ENCODE measurements around the gene PRKD2. TPM values are rescaled to one million over a fixed set of nuclear protein-coding genes. Genes with fewer than 3 reads are reported as not detected.

PRKD2 gene
- total and polyA plus RNA-seq, 2 experiments from 2014 or later: 24.7 to 25.5 TPM

DNA sequence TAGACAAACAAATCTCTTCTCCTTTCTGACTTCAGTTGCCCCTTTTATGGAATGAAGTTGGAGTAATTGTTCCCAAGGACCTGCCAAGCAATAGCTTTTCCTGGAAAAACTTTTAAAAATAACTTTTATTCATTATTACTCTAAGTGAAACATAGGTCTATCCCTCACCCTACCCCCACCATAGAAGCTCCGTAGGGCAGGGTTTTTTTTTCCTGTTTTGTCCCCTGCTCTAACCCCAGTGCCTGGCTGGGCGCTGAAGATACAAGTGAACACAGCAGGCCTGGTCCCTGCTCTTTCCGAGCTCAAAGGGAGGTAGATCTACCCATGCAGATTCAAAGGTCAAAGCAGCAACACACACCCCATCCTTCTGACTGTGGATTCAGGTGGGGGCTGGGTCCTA is 72.2 kb downstream of the PRKD2 start:
- peaks cover 9% of the 10 kb centered on the region for H3K27me3 ChIP-seq
- TF ChIP-seq, protein P1, sequence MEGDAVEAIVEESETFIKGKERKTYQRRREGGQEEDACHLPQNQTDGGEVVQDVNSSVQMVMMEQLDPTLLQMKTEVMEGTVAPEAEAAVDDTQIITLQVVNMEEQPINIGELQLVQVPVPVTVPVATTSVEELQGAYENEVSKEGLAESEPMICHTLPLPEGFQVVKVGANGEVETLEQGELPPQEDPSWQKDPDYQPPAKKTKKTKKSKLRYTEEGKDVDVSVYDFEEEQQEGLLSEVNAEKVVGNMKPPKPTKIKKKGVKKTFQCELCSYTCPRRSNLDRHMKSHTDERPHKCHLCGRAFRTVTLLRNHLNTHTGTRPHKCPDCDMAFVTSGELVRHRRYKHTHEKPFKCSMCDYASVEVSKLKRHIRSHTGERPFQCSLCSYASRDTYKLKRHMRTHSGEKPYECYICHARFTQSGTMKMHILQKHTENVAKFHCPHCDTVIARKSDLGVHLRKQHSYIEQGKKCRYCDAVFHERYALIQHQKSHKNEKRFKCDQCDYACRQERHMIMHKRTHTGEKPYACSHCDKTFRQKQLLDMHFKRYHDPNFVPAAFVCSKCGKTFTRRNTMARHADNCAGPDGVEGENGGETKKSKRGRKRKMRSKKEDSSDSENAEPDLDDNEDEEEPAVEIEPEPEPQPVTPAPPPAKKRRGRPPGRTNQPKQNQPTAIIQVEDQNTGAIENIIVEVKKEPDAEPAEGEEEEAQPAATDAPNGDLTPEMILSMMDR (IDR thresholded peaks at IDR 0.05; ENCODE audit: low read depth, low read length): no peak
- no peak for DNase-seq (ENCODE audit: low read depth in 1 of 2, low spot score in 1 of 2)
- H3K36me3 ChIP-seq: no peaks in the 10 kb centered on the region
- peak overlapping the region; percentile 64 for H3K27ac ChIP-seq
- H3K4me1 ChIP-seq (ENCODE audit: low read depth): peaks cover 12% of the 10 kb centered on the region
- H3K4me3 ChIP-seq: no peak overlapping the region
- no peaks in the 10 kb centered on the region for H3K9me3 ChIP-seq (ENCODE audit: low read depth)

DNA sequence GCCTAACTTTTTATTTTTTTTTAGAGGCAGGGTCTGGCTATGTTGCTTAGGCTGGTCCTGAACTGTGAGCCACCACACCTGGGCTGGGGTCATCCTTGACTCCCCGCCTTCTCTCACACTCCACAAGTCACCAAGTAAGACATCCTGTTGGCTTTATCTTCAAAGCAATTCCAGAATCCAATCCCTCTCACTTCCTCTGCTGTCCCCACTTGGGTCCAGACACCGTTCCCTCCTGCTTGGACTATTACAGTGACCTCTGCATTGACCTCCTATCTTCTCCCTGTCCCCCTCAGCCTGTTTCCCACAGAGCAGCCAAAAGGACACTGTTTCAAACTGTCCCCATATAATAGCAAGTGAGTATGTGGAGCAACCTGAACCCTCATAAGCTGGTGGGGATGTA is 76.3 kb downstream of the PRKD2 start:
- no peak overlapping the region for H3K4me3 ChIP-seq
- no peaks in the 10 kb centered on the region for H3K9me3 ChIP-seq (ENCODE audit: low read depth)
- no peaks in the 10 kb centered on the region for H3K27me3 ChIP-seq
- TF ChIP-seq, protein P1 (IDR thresholded peaks at IDR 0.05; ENCODE audit: low read depth, low read length): no peak
- no peak for DNase-seq (ENCODE audit: low read depth in 1 of 2, low spot score in 1 of 2)
- no peaks in the 10 kb centered on the region for H3K36me3 ChIP-seq
- peak overlapping the region; percentile 70 for H3K27ac ChIP-seq
- peaks cover 19% of the 10 kb centered on the region for H3K4me1 ChIP-seq (ENCODE audit: low read depth)

DNA sequence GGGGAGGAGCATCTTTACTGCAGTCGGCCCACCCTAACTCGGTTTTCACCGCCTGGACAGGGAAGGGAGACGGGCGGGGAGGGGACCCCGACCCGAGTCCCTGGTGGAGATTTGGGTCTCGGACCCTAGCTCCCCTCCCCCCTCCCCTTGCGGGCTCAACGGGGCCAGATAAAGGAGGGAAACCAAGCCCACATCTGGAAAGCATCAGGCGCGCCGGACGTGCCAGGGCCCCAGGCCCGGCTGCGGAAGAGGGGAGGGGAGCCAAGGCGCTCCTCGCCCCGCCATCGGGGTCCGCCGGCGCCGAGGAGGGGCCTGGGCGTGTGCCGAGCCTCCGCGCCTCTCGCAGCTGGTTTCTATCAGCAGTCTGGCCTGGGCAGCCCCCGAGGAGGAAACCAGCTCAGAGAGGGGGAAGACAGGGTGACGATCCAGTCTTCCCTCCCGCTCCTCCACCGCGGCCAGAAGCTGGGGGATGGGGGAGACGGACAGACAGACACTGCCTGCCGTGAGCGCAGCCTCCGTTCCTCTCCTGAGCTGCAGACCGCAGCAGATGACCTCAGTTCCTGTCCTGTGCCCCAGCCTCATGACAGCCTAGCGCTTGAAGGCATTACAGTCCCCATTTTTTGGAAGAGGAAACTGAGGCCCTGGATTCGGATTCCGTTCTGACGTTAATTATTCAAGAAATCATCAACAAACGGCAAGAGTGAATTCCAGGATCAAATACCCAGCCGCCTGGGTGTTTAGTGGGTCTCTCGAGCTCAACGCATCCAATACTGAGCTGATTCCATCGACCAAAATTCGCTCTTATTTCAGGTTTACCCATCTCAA is 77.3 kb downstream of the PRKD2 start:
- Histone ChIP-seq H3K4me3 (peak overlapping the region; percentile 45), H3K27ac (peak overlapping the region; percentile 70), H3K4me1 (ENCODE audit: low read depth) (peaks cover 25% of the 10 kb centered on the region), H3K9me3 (ENCODE audit: low read depth) (no peaks in the 10 kb centered on the region), H3K27me3 (peaks cover 4% of the 10 kb centered on the region), H3K36me3 (no peaks in the 10 kb centered on the region)
- TF ChIP-seq, protein P1 (IDR thresholded peaks at IDR 0.05; ENCODE audit: low read depth, low read length): no peak
- peak; percentile 91 to 95 for DNase-seq (ENCODE audit: low read depth in 1 of 2, low spot score in 1 of 2)

DNA sequence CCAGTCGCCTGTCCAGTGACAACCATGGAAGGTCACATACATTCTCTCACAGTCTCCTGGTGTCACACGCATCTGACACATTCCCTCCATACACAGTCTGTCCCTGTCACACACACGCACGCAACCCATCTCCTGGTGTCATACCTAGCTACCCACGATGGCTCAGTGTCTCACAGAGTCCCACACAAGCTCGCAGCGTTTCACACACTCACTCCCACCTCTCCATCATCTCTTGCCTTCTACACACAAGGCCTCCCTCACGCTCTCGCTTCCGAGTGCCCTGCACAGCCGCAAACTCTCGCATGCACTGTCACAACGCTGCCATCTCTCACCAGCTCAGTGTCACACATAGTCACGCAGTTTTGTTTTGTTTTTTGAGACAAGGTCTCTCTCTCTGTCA is 79.7 kb downstream of the PRKD2 start:
- H3K27me3 ChIP-seq: peaks cover 4% of the 10 kb centered on the region
- H3K4me1 ChIP-seq (ENCODE audit: low read depth): peaks cover 25% of the 10 kb centered on the region
- TF ChIP-seq, protein P1 (IDR thresholded peaks at IDR 0.05; ENCODE audit: low read depth, low read length): no peak
- DNase-seq (ENCODE audit: low read depth in 1 of 2, low spot score in 1 of 2): no peak
- no peaks in the 10 kb centered on the region for H3K9me3 ChIP-seq (ENCODE audit: low read depth)
- H3K36me3 ChIP-seq: no peaks in the 10 kb centered on the region
- no peak overlapping the region for H3K4me3 ChIP-seq
- no peak overlapping the region for H3K27ac ChIP-seq

DNA sequence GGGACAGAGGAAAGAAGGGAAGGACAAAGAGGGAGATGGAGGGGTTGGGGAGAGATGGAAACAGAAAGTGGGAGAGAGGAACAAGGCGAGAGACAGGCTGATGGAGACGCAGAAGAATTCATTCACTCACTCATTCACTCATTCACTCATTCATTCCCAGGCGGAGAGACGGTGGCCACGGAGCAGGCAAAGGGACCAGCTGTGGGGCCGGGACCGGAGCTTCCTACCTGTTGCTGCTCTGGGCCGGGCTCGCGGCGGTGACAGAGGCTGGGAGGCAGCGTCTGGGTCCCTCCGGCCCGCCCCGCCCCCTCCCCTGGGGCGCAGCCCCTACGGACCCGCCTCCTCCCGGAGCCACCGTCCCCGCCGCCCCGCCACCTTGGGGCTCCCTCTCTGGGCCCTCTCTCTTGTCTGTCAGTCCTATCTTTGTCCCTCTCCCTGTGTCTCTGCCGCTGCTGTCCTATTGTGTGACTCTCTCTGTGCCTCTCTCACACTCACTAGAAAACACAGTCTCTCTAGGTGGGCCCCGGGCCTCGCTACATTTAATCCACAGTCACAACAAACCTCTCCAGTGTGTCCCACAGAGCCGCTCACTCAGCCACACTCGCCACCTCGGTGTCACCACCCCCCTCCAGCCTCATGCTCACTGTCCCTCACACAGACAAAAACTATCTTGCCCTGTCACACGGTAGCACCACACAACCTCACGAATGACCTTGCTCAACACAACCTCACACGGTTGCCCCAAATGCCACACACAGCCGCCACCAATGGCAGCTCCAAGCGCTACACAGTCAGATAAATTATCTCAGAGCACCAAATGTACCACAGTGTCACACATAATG is 80.8 kb downstream of the PRKD2 start, which contains the start of gene GNG8:
TSS of gene GNG8 (minus strand) at position 283 of the 842 bp plus-strand sequence. CDS start 1,520 bp downstream, outside the sequence.
- Histone ChIP-seq H3K27ac (peak within 1 kb of the TSS; percentile 54), H3K4me1 (ENCODE audit: low read depth) (peaks cover 25% of the 10 kb centered on the region), H3K4me3 (peak within 1 kb of the TSS; percentile 25), H3K36me3 (no peaks in the 10 kb centered on the region), H3K27me3 (peaks cover 4% of the 10 kb centered on the region), H3K9me3 (ENCODE audit: low read depth) (no peaks in the 10 kb centered on the region)
- DNase-seq (ENCODE audit: low read depth in 1 of 2, low spot score in 1 of 2): peak in 1 of 2 donors; percentile 35
- TF ChIP-seq, protein P1 (IDR thresholded peaks at IDR 0.05; ENCODE audit: low read depth, low read length): no peak
